ENCODE measurements around the gene RAI14. TPM values are rescaled to one million over a fixed set of nuclear protein-coding genes. Genes with fewer than 3 reads are reported as not detected.

RAI14 gene
- total and polyA plus RNA-seq, 4 donors = 16.7 to 91.5 (median 49.3) TPM

GRCh38 chr5:34802834-34803563, 146.9 kb downstream of the RAI14 start:
- 86 to 94% methylated on average over 9 of the region's 9 CpGs for WGBS, 2 donors
- Histone ChIP-seq H3K27me3 (ENCODE audit: control insufficient read depth in 3 of 3, insufficient read depth in 3 of 3, low read length in 2 of 3) (no peaks in the 10 kb centered on the region), H3K27ac (ENCODE audit: low read depth in 1 of 2, low read length in 1 of 2) (no peak overlapping the region), H3K36me3 (ENCODE audit: control insufficient read depth in 4 of 4, insufficient read depth in 4 of 4, low read length in 4 of 4) (peaks cover 3 to 12% (median 7%) of the 10 kb centered on the region in 4 donors), H3K4me3 (no peak overlapping the region), H3K4me1 (ENCODE audit: control insufficient read depth in 5 of 5, insufficient read depth in 5 of 5, low read length in 5 of 5) (peaks cover 0 to 1% (median 0%) of the 10 kb centered on the region in 5 donors), H3K9me3 (ENCODE audit: control insufficient read depth in 4 of 4, insufficient read depth in 3 of 4, low read length in 3 of 4) (no peaks in the 10 kb centered on the region), H3K9ac (ENCODE audit: insufficient read depth in 1 of 2, low read length in 2 of 2) (no peak overlapping the region)
- DNase-seq = no peak
- ATAC-seq (ENCODE audit: insufficient read depth, low FRiP score) = no peak
- TF ChIP-seq CTCF (IDR thresholded peaks at IDR 0.05; ENCODE audit: control extremely low read depth, extremely low read depth) = no peak

- 71 to 84% methylated on average over 4 of the region's 4 CpGs for WGBS, 2 donors
- TF ChIP-seq CTCF (IDR thresholded peaks at IDR 0.05; ENCODE audit: control extremely low read depth, extremely low read depth) = no peak
- peaks cover 3 to 9% (median 7%) of the 10 kb centered on the region in 4 donors for H3K36me3 ChIP-seq (ENCODE audit: control insufficient read depth in 4 of 4, insufficient read depth in 4 of 4, low read length in 4 of 4)
- peaks cover 0 to 5% (median 0%) of the 10 kb centered on the region in 5 donors for H3K4me1 ChIP-seq (ENCODE audit: control insufficient read depth in 5 of 5, insufficient read depth in 5 of 5, low read length in 5 of 5)
- H3K27ac ChIP-seq (ENCODE audit: low read depth in 1 of 2, low read length in 1 of 2) = no peak overlapping the region
- H3K4me3 ChIP-seq = no peak overlapping the region
- peak in 1 of 3 donors; percentile 29 for DNase-seq
- no peak overlapping the region for H3K9ac ChIP-seq (ENCODE audit: insufficient read depth in 1 of 2, low read length in 2 of 2)
- no peaks in the 10 kb centered on the region for H3K9me3 ChIP-seq (ENCODE audit: control insufficient read depth in 4 of 4, insufficient read depth in 3 of 4, low read length in 3 of 4)
- no peak for ATAC-seq (ENCODE audit: insufficient read depth, low FRiP score)
- H3K27me3 ChIP-seq (ENCODE audit: control insufficient read depth in 3 of 3, insufficient read depth in 3 of 3, low read length in 2 of 3) = no peaks in the 10 kb centered on the region
These were observed 148.0 kb downstream of the RAI14 start for GRCh38 chr5:34803974-34804732.

- H3K27ac ChIP-seq (ENCODE audit: low read depth in 1 of 2, low read length in 1 of 2) = no peak overlapping the region
- no peak overlapping the region for H3K9ac ChIP-seq (ENCODE audit: insufficient read depth in 1 of 2, low read length in 2 of 2)
- H3K4me3 ChIP-seq = no peak overlapping the region
- WGBS, 2 donors = 68 to 86% methylated on average over 5 of the region's 5 CpGs
- DNase-seq (no peak), ATAC-seq (ENCODE audit: insufficient read depth, low FRiP score) (no peak)
- no peaks in the 10 kb centered on the region for H3K27me3 ChIP-seq (ENCODE audit: control insufficient read depth in 3 of 3, insufficient read depth in 3 of 3, low read length in 2 of 3)
- H3K36me3 ChIP-seq (ENCODE audit: control insufficient read depth in 4 of 4, insufficient read depth in 4 of 4, low read length in 4 of 4) = peaks cover 3 to 9% (median 7%) of the 10 kb centered on the region in 4 donors
- no peaks in the 10 kb centered on the region for H3K9me3 ChIP-seq (ENCODE audit: control insufficient read depth in 4 of 4, insufficient read depth in 3 of 4, low read length in 3 of 4)
- peaks cover 0 to 5% (median 0%) of the 10 kb centered on the region in 5 donors for H3K4me1 ChIP-seq (ENCODE audit: control insufficient read depth in 5 of 5, insufficient read depth in 5 of 5, low read length in 5 of 5)
- no peak for TF ChIP-seq CTCF (IDR thresholded peaks at IDR 0.05; ENCODE audit: control extremely low read depth, extremely low read depth)
These were observed 148.8 kb downstream of the RAI14 start for GRCh38 chr5:34804913-34805312.

Data from lung (tissue), 12 donors.